ENCODE measurements around the gene MAGED4B.
"Not testable (repeated sequence)": the region's sequence is repeated elsewhere in the genome, so short reads cannot be mapped to it uniquely, and the experiment has no call there.

MAGED4B gene, protein sequence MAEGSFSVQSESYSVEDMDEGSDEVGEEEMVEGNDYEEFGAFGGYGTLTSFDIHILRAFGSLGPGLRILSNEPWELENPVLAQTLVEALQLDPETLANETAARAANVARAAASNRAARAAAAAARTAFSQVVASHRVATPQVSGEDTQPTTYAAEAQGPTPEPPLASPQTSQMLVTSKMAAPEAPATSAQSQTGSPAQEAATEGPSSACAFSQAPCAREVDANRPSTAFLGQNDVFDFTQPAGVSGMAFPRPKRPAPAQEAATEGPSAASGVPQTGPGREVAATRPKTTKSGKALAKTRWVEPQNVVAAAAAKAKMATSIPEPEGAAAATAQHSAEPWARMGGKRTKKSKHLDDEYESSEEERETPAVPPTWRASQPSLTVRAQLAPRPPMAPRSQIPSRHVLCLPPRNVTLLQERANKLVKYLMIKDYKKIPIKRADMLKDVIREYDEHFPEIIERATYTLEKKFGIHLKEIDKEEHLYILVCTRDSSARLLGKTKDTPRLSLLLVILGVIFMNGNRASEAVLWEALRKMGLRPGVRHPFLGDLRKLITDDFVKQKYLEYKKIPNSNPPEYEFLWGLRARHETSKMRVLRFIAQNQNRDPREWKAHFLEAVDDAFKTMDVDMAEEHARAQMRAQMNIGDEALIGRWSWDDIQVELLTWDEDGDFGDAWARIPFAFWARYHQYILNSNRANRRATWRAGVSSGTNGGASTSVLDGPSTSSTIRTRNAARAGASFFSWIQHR

DNA sequence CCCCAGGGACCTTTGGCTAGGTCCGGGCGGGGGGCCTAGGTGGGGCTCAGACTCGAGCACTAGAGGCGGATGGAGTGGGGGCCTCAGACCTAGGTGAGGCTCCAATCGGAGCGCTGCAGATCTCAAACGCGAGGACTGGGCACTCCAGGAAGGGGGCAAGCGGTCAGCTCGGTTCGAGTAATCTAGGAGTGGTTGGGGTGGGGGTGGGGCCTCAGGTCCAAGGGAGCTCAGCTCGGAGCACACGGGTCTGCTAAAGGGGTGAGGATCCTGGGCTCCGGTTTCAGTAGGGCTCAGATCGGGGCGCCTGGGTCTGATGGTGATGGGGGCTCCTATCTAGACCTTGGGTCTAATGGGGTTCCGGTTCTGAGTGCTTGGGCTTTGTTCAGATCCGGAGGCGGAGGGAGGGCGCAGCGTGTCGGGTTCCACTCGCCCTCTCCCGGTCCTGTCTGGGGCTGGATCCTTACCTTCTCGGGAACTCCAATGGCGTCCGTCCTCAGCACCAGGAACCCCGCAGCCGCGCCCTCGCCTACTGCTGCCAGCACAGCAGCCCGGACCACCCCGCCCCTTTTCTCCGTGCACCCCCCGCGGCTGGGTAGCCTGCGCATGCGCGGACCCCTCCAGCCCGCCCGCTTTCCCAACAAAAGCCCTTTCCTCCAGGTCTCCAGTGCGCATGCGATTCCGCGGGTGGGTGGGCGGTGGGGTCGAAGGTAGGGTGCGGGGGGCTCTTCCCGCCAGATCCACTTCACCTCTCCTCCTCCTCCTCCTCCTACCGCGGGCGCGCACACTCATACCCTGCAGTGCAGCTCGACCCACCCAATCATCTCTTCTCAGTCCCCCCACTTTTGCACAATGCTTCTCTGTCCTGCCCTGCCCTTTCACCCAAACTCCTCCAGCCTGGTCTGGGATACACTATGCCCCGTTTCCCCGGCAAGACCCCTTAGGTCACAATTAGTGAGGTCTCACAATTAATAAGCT, at the start of gene MAGED4B:
Gene MAGED4B, minus strand, starts transcription at position 518 of the 975 bp plus-strand sequence. CDS start 1,011 bp downstream, outside the sequence.
- DNase-seq: not testable (repeated sequence)

- DNase-seq: no peak
These were observed 49.3 kb upstream of the MAGED4B start for GRCh38 chrX:52118262-52118661.

DNA sequence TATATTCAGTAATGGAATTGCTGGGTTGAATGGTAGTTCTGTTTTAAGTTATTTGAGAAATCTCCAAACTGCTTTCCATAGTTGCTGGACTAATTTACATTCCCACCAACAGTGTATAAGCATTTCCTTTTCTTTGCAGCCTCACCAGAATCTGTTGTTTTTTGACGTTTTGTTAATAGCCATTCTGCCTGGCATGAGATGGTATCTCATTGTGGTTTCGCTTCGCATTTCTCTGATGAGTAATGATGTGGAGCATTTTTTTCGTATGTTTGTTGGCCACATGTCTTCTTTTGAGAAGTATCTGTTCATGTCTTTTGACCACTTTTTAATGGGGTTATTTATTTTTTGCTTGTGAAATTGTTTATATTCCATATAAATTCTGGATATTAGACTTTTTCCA, 13.6 kb upstream of the MAGED4B start:
- DNase-seq: no peak

GRCh38 chrX:52078131-52078530, 9.1 kb upstream of the MAGED4B start:
- DNase-seq: no peak

DNA sequence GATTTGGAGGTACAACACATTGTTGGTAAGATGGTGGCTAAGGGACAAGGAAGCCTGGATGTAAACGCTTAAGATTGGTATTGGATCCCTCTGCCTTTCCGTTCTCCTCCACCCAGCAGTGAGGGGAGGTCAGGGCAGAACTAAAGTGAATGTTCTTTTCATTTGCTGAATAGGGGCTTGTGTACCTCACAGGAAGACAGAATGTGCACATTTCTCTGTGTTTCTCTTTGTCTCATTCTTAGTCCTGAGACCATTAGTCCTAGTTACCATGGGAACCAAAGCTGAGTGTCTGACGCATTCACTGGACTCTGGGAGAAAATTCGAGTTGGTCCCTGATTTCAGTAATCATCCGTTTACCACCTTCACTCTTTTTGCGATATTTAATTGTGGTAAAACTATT, 26.7 kb downstream of the MAGED4B start:
- DNase-seq: not testable (repeated sequence)

- no peak for DNase-seq
These were observed 34.8 kb downstream of the MAGED4B start for GRCh38 chrX:52034211-52034610.

GRCh38 chrX:52031371-52031770, 37.6 kb downstream of the MAGED4B start:
- no peak for DNase-seq

GRCh38 chrX:52015794-52016193, 53.2 kb downstream of the MAGED4B start:
- DNase-seq: no peak

Data from activated CD8-positive, alpha-beta memory T cell treated with anti-CD3 and anti-CD28 coated beads, Interleukin-2, amount 50 U/mL, for 4 hours (primary cell).